Measurements from ENCODE around the gene SPAG6. TPM values are rescaled to one million over a fixed set of nuclear protein-coding genes. Genes with fewer than 3 reads are reported as not detected.

Gene SPAG6
- total and polyA plus RNA-seq, 9 of the 15 experiments (the other 6 are each of a cell fraction or from before 2014, with no cell fraction given), result 3.5 to 23.1 (median 11.8) TPM

DNA sequence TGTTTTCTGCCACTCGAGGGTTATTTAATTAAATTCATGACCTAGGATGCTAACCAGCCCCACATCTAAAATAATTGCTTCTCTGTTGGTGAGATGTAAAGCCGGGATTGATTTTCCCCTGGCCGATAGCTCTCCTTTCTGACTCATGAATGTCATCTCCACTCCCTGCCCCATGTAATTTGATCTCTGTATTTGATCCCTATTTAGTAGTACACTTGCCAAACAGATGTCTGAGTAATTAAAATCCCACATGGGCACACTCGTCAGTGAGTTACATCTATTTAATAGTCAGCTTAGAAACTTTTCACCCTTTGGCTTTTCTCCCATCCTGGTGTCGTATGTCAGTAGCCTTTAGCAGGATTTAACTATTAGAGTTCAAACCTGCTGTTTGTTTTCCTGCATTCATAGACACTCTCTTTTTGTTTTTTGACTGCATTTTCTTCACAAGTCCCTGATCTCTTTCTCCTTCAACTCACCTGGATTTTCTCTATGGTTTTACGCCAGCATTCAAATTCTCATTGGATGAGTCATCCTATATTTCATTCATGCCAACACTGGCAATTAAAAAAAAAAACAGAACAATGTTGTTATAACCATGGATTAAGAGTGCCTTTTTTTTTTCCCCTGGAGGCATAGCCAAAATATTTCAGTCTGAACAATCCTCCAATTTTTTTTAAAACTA lies 82.7 kb downstream of the SPAG6 start (continued):
- TF ChIP-seq, protein P1, sequence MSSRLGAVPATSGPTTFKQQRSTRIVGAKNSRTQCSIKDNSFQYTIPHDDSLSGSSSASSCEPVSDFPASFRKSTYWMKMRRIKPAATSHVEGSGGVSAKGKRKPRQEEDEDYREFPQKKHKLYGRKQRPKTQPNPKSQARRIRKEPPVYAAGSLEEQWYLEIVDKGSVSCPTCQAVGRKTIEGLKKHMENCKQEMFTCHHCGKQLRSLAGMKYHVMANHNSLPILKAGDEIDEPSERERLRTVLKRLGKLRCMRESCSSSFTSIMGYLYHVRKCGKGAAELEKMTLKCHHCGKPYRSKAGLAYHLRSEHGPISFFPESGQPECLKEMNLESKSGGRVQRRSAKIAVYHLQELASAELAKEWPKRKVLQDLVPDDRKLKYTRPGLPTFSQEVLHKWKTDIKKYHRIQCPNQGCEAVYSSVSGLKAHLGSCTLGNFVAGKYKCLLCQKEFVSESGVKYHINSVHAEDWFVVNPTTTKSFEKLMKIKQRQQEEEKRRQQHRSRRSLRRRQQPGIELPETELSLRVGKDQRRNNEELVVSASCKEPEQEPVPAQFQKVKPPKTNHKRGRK (tag; IDR thresholded peaks at IDR 0.05), result no peak
- TF ChIP-seq MEIS2 (IDR thresholded peaks at IDR 0.05; ENCODE audit: partially characterized antibody) (peak; percentile 2), MTA2 (IDR thresholded peaks at IDR 0.05; ENCODE audit: low read depth) (no peak), POLR2G (IDR thresholded peaks at IDR 0.05; ENCODE audit: low read depth, low read length) (no peak)
- TF ChIP-seq, protein P2, sequence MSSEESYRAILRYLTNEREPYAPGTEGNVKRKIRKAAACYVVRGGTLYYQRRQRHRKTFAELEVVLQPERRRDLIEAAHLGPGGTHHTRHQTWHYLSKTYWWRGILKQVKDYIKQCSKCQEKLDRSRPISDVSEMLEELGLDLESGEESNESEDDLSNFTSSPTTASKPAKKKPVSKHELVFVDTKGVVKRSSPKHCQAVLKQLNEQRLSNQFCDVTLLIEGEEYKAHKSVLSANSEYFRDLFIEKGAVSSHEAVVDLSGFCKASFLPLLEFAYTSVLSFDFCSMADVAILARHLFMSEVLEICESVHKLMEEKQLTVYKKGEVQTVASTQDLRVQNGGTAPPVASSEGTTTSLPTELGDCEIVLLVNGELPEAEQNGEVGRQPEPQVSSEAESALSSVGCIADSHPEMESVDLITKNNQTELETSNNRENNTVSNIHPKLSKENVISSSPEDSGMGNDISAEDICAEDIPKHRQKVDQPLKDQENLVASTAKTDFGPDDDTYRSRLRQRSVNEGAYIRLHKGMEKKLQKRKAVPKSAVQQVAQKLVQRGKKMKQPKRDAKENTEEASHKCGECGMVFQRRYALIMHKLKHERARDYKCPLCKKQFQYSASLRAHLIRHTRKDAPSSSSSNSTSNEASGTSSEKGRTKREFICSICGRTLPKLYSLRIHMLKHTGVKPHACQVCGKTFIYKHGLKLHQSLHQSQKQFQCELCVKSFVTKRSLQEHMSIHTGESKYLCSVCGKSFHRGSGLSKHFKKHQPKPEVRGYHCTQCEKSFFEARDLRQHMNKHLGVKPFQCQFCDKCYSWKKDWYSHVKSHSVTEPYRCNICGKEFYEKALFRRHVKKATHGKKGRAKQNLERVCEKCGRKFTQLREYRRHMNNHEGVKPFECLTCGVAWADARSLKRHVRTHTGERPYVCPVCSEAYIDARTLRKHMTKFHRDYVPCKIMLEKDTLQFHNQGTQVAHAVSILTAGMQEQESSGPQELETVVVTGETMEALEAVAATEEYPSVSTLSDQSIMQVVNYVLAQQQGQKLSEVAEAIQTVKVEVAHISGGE (CRISPR knock-in tag; IDR thresholded peaks at IDR 0.05), result no peak
- TF ChIP-seq, protein P3, sequence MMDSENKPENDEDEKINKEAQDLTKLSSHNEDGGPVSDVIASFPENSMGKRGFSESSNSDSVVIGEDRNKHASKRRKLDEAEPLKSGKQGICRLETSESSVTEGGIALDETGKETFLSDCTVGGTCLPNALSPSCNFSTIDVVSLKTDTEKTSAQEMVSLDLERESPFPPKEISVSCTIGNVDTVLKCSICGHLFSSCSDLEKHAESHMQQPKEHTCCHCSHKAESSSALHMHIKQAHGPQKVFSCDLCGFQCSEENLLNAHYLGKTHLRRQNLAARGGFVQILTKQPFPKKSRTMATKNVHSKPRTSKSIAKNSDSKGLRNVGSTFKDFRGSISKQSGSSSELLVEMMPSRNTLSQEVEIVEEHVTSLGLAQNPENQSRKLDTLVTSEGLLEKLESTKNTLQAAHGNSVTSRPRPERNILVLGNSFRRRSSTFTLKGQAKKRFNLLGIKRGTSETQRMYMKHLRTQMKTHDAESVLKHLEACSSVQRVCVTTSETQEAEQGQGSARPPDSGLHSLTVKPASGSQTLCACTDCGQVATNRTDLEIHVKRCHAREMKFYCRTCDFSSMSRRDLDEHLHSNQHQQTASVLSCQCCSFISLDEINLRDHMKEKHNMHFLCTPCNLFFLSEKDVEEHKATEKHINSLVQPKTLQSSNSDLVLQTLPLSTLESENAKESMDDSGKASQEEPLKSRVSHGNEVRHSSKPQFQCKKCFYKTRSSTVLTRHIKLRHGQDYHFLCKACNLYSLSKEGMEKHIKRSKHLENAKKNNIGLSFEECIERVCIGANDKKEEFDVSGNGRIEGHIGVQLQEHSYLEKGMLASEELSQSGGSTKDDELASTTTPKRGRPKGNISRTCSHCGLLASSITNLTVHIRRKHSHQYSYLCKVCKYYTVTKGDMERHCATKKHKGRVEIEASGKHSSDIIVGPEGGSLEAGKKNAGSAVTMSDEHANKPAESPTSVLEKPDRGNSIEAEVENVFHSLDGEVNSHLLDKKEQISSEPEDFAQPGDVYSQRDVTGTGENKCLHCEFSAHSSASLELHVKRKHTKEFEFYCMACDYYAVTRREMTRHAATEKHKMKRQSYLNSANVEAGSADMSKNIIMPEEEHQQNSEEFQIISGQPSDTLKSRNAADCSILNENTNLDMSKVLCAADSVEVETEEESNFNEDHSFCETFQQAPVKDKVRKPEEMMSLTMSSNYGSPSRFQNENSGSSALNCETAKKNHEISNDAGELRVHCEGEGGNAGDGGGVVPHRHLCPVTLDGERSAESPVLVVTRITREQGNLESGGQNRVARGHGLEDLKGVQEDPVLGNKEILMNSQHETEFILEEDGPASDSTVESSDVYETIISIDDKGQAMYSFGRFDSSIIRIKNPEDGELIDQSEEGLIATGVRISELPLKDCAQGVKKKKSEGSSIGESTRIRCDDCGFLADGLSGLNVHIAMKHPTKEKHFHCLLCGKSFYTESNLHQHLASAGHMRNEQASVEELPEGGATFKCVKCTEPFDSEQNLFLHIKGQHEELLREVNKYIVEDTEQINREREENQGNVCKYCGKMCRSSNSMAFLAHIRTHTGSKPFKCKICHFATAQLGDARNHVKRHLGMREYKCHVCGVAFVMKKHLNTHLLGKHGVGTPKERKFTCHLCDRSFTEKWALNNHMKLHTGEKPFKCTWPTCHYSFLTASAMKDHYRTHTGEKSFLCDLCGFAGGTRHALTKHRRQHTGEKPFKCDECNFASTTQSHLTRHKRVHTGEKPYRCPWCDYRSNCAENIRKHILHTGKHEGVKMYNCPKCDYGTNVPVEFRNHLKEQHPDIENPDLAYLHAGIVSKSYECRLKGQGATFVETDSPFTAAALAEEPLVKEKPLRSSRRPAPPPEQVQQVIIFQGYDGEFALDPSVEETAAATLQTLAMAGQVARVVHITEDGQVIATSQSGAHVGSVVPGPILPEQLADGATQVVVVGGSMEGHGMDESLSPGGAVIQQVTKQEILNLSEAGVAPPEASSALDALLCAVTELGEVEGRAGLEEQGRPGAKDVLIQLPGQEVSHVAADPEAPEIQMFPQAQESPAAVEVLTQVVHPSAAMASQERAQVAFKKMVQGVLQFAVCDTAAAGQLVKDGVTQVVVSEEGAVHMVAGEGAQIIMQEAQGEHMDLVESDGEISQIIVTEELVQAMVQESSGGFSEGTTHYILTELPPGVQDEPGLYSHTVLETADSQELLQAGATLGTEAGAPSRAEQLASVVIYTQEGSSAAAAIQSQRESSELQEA (IDR thresholded peaks at IDR 0.05; ENCODE audit: low read depth), result no peak
- TF ChIP-seq, protein P4, sequence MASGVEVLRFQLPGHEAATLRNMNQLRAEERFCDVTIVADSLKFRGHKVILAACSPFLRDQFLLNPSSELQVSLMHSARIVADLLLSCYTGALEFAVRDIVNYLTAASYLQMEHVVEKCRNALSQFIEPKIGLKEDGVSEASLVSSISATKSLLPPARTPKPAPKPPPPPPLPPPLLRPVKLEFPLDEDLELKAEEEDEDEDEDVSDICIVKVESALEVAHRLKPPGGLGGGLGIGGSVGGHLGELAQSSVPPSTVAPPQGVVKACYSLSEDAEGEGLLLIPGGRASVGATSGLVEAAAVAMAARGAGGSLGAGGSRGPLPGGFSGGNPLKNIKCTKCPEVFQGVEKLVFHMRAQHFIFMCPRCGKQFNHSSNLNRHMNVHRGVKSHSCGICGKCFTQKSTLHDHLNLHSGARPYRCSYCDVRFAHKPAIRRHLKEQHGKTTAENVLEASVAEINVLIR (CRISPR knock-in tag; IDR thresholded peaks at IDR 0.05), result no peak
- TF ChIP-seq, protein P5, sequence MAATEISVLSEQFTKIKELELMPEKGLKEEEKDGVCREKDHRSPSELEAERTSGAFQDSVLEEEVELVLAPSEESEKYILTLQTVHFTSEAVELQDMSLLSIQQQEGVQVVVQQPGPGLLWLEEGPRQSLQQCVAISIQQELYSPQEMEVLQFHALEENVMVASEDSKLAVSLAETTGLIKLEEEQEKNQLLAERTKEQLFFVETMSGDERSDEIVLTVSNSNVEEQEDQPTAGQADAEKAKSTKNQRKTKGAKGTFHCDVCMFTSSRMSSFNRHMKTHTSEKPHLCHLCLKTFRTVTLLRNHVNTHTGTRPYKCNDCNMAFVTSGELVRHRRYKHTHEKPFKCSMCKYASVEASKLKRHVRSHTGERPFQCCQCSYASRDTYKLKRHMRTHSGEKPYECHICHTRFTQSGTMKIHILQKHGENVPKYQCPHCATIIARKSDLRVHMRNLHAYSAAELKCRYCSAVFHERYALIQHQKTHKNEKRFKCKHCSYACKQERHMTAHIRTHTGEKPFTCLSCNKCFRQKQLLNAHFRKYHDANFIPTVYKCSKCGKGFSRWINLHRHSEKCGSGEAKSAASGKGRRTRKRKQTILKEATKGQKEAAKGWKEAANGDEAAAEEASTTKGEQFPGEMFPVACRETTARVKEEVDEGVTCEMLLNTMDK (IDR thresholded peaks at IDR 0.05; ENCODE audit: borderline replicate concordance, insufficient read depth, low read depth, low read length, poor library complexity, severe bottlenecking), result no peak
